Inflammatory macrophage (primary cell): ENCODE measurements around the gene MAPK10.
"Not testable (repeated sequence)": the region's sequence is repeated elsewhere in the genome, so short reads cannot be mapped to it uniquely, and the experiment has no call there.

ENCODE experiments used
- DNase-seq, 2 donors: peaks; one replicate each; pipeline ENCODE4 v3.0.0-alpha.2; 2020 to 2022

Gene MAPK10

GRCh38 chr4:86031927-86032326 is 327.9 kb downstream of the MAPK10 start:
- no peak for DNase-seq

GRCh38 chr4:86026720-86027119 is 333.1 kb downstream of the MAPK10 start:
- DNase-seq: no peak

GRCh38 chr4:86021671-86022070 is 338.2 kb downstream of the MAPK10 start:
- DNase-seq: not testable (repeated sequence)

GRCh38 chr4:86019906-86020305 is 339.9 kb downstream of the MAPK10 start:
- no peak for DNase-seq

- no peak for DNase-seq
Observed at GRCh38 chr4:86019362-86019761, 340.5 kb downstream of the MAPK10 start.

GRCh38 chr4:86015412-86016350 is 344.2 kb downstream of the MAPK10 start:
- DNase-seq: no peak

- DNase-seq: no peak
Observed at GRCh38 chr4:86014599-86014998, 345.3 kb downstream of the MAPK10 start.

- DNase-seq: no peak
Observed at GRCh38 chr4:86013621-86014020, 346.2 kb downstream of the MAPK10 start.

GRCh38 chr4:86011117-86011516 is 348.7 kb downstream of the MAPK10 start:
- no peak for DNase-seq

- DNase-seq: no peak
Observed at GRCh38 chr4:86007042-86007441, 352.8 kb downstream of the MAPK10 start.

GRCh38 chr4:86006057-86006456 is 353.8 kb downstream of the MAPK10 start:
- no peak for DNase-seq

- no peak for DNase-seq
Observed at GRCh38 chr4:86004030-86004429, 355.8 kb downstream of the MAPK10 start.

GRCh38 chr4:86001591-86001990 is 358.3 kb downstream of the MAPK10 start:
- DNase-seq: no peak

GRCh38 chr4:85995361-85995760 is 364.5 kb downstream of the MAPK10 start:
- no peak for DNase-seq

- no peak for DNase-seq
Observed at GRCh38 chr4:85994576-85994975, 365.3 kb downstream of the MAPK10 start.

GRCh38 chr4:85993641-85994040 is 366.2 kb downstream of the MAPK10 start:
- DNase-seq: no peak

- DNase-seq: no peak
Observed at GRCh38 chr4:85986266-85986665, 373.6 kb downstream of the MAPK10 start.

GRCh38 chr4:85979276-85979675 is 380.6 kb downstream of the MAPK10 start:
- DNase-seq: no peak

- DNase-seq: no peak
Observed at GRCh38 chr4:85970535-85970934, 389.3 kb downstream of the MAPK10 start.

- peak; percentile 14 to 46 for DNase-seq
Observed at GRCh38 chr4:85968945-85969819, 390.7 kb downstream of the MAPK10 start.

GRCh38 chr4:85967872-85968271 is 392.0 kb downstream of the MAPK10 start:
- DNase-seq: no peak

GRCh38 chr4:85966373-85966772 is 393.5 kb downstream of the MAPK10 start:
- no peak for DNase-seq

- no peak for DNase-seq
Observed at GRCh38 chr4:85965529-85965928, 394.3 kb downstream of the MAPK10 start.
